ENCODE data around the gene TTLL8. TPM values are rescaled to one million over a fixed set of nuclear protein-coding genes. Genes with fewer than 3 reads are reported as not detected.

Gene TTLL8
- total RNA-seq, 1 donor: 0.27 TPM

GRCh38 chr22:50022171-50022819 is 35.8 kb downstream of the TTLL8 start:
- DNase-seq (ENCODE audit: low read depth in 2 of 3, low spot score in 2 of 3): no peak

- no peak for DNase-seq (ENCODE audit: low read depth in 2 of 3, low spot score in 2 of 3)
Measured at GRCh38 chr22:50020606-50021005, 37.5 kb downstream of the TTLL8 start.

DNA sequence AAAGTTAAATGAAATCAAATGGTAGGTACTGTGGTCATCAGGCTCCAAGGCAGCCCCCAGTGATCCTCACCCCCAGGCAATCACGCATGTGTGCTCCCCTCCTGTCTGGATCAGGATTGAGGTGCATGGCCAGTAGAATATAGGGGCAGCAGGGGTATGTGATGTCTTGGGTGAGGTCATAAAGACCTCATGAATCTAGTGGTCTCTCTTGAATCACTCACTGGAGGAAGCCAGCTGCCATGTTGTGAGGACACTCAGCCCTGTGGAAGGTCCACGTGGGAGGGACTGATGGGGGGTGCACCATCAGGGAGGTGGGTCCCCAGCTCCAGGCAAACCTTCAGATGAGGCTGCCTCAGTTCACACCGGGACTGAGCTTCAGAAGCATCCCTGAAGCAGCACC is 38.8 kb downstream of the TTLL8 start:
- no peak for DNase-seq (ENCODE audit: low read depth in 2 of 3, low spot score in 2 of 3)

- peak in 1 of 3 donors; percentile 26 for DNase-seq (ENCODE audit: low read depth in 2 of 3, low spot score in 2 of 3)
Measured at GRCh38 chr22:50018608-50019285, 39.4 kb downstream of the TTLL8 start.

DNA sequence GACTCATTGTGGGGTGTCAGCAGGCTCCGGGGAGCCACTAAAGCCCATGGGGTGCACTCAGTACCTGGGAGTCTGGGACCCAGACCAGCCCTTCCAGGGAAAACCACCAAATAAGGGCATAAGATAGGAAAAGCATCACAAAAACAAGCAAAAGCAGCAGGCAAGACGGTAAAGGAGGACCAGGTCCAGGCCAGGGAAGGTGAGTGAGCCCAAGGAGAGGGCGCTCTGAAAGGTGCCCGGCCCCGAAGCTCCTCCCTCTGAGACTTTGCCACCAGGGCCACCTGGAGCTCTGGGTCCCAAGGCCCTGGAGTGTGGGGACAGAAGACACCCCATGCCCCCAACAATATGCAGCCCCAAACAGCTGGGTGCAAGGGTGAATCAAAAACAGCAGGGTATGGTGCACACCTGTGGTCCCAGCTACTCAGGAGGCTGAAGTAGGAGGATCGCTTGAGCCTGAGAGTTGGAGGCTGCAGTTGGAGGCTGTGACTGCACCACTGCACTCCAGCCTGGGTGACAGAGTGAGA is 40.3 kb downstream of the TTLL8 start:
- DNase-seq (ENCODE audit: low read depth in 2 of 3, low spot score in 2 of 3): no peak

GRCh38 chr22:50016988-50017700 is 41.0 kb downstream of the TTLL8 start:
- DNase-seq (ENCODE audit: low read depth in 2 of 3, low spot score in 2 of 3): no peak

DNA sequence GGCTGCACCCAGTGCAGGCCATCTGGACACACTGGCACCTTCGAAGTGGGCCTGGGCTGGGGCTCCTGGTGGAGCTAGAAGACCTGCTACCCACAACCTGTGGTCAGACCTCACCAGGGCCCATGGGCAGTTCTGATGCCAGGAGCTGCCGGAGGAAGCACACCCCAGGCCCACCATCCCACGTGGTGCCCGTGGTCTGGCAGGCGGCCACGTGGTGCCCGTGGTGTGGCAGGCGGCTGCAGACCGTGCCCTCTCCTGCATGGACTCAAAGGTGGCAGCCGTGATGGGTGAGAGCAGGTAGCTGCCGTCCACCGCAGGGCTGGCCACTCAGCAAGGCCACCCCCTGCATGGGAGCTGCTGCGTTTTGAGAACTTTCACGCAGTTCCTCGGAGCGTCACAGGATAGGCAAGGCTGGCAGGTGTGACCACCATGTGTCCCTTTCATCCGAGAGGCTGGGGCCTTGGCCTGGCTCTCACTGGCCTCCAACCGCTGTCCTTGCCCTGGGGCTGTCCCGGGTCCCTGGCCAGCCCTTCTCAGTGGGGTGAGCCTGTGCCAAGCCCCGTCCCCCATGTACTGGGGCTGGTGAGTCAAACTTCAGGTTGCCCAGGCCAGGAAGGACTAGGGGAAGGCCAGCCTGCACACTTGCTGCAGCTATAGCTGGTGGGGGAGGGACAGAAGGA is 41.6 kb downstream of the TTLL8 start:
- no peak for DNase-seq (ENCODE audit: low read depth in 2 of 3, low spot score in 2 of 3)

DNA sequence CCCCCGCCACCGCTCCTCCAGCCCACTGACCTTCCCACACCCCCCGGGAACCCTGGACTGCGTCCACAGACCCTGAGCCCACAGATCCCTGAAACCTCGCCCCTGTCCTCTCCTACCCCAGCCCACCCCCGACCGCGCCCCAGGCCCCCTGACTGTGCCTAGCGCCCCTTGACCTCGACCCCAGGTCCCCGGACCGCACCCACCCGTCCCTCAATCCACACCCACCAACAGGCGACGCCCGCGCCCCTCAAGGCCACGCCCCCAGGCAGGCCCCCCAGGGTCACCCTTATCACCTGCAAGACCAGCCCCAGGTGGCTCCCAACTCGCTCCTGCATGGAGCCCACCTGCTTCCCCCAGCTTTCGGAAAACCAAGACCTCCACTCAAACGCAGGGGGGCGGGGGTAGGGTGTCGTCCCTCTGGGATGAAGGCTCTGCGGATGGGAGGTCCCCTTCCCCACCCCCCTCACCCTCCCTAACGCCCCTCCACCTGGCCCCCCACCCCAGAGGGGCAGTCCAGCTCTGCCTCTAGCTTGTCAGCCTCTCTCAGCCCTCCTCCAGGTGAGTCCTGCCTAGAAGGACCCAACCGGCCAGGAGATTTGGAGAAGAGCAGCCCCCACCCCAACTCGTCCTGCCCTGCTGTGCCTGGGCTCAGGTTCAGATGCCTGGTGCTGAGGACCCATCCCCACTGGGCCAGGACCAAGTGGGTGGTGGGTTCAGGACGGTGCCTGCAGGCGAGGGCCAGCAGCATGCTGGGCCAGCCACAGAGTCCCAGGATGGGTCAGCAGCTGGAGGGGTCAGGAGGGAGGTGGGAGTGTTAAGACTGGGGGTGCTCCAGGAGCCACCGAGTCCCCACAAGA is 42.4 kb downstream of the TTLL8 start:
- DNase-seq (ENCODE audit: low read depth in 2 of 3, low spot score in 2 of 3): no peak

DNA sequence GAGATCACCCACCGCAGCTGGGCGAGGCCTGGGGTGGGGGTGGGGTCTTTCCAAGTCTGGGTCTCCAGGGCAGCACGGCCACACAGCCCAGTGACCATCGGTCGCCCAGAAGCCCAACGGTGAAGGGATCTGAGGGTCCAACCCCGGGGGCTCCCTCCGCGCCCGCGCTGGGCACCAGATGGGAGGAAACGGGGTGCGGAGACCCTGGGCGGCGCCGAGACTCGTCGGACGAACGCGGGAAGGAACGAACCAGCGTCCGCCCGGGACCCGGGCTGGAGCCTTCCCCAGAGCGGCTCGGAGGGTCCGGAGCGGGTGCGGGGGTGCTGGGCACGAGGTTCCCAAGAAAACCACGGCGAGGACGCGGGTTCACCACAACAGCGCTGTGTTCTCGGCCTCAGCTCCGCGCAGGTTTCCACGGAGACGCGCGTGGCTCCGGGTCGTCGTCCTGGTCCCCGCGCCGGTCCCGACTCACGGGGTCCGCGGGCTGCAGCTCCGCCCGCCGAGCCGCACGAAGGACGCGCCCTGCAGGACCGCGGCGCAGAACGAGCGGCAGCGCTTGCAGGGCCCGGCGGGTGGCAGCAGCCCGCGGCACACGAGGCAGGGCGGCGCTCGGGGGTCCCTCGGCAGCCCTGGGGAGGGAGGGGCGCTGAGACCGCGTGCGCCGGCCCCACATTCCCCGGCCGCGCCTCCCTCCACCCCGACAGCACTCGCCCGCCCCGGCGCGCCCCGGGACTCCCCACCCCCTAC is 43.3 kb downstream of the TTLL8 start:
- DNase-seq (ENCODE audit: low read depth in 2 of 3, low spot score in 2 of 3): no peak

GRCh38 chr22:50014053-50014501 is 44.0 kb downstream of the TTLL8 start:
- no peak for DNase-seq (ENCODE audit: low read depth in 2 of 3, low spot score in 2 of 3)

DNA sequence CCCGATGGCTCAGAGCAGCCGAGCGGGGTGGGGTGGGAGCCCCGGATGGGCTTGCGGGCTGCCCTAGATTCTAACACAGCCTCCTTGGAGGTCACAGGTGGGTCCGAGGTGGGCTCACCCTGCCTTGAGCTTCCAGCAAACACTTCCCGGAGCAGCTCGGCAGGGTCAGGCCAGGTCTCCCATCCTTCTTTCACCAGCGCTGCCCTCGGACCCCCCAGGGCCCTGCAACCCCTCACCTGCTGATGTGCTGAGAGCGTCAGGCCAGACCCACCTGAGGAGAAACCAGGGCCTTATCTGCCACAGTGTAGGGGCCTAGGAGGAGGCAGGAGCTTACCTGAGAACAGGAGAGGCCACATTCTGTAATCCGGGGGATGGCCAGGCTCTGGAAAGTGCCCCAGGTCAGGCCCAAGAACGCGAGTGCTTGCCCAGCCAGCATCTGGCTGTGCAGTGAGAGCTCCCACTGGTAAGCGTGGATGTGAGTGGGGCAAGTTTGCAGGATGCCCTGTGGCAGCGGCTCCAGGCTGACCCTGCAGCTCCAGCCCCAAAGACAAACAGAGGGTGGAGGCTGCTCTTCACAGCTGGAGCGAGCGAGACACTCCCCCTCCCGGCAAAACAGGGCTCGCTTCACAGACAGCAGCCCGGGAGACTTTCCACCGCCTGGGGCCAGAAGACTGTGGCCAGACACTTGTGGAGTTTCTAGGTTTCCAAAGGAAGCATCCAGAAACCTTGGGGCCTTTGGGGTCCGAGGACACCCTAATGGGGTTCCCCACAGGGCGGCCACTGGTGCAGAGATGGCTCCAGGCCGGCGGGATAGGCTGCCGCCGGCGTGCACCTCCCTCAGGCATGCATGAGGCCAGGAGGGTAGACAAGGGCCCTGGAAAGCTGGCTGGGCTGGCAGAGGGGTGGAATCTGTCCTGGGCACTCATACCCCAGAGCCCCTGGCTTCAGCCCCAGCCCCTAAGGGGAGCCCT is 45.6 kb downstream of the TTLL8 start, which contains the start of gene IL17REL:
IL17REL (minus strand) TSS at position 555 of the 971 bp plus-strand sequence; CDS start at position 436, 119 bp downstream.
- no peak for DNase-seq (ENCODE audit: low read depth in 2 of 3, low spot score in 2 of 3)

DNA sequence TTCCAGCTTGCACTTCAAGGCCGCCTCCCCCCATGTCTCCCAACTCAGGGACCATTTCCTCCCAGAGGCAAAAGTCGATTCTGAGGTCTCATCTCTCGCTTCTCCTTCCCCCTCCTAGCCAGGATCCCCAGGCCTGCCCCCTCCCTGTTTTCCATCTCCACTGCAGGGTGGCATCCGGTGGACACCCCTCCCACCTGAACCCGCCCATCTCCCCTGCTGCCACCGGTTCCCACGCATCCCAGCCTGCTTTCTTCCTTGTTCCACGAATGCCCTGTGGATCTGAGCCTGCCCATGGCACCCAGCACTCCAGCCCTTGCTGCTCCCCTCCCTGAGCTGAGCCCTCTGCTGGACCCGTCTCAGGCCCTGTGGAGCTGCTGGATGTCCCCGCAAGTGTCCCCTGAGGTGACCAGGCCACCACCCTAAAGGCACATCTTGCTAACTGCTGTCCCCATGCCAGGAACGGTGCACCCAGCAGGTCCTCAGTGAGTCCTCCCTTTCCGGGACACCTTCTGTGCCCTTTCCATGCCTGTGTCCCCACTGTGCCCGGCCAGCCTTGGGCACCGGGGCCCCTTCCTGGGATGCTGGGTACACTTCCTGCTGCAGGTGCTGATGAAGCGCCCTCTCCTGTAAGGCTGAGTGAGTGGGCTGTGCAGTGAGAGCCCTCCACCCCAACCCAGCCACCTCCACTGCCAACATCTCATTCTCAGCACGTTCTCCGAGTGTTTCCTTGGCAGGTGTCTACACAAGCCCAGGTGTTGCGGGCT is 46.5 kb downstream of the TTLL8 start:
- no peak for DNase-seq (ENCODE audit: low read depth in 2 of 3, low spot score in 2 of 3)

- DNase-seq (ENCODE audit: low read depth in 2 of 3, low spot score in 2 of 3): peak; percentile 37 to 68 (median 40)
Measured at GRCh38 chr22:50010676-50011446, 47.2 kb downstream of the TTLL8 start.

GRCh38 chr22:50009765-50010675 is 48.1 kb downstream of the TTLL8 start:
- no peak for DNase-seq (ENCODE audit: low read depth in 2 of 3, low spot score in 2 of 3)

- no peak for DNase-seq (ENCODE audit: low read depth in 2 of 3, low spot score in 2 of 3)
Measured at GRCh38 chr22:50009251-50009650, 48.8 kb downstream of the TTLL8 start.
